SK-N-SH (cell line): ENCODE data around the gene TOPBP1.

Experiments
- CTCF ChIP-seq: fragments of 200-600 bp; sonication (generic); IDR thresholded peaks from 2 replicates; pipeline ENCODE4 v1.6.1; 2017; ENCODE audit warnings: antibody characterized with exemption, mild to moderate bottlenecking, moderate library complexity
- EP300 ChIP-seq, 2 experiments: IDR thresholded peaks; 2 replicates each; pipeline versions ENCODE4 v1.4.0 to v1.6.1; 2012; ENCODE audit warnings: borderline replicate concordance in 1 of 2, low read depth in 1 of 2, low read length in 1 of 2
- GATA2 ChIP-seq: sonication (generic); formaldehyde crosslinking; IDR thresholded peaks from 2 replicates; pipeline ENCODE4 v1.5.0; 2020; ENCODE audit warnings: mild to moderate bottlenecking, missing genetic modification reagents
- JUND ChIP-seq: IDR thresholded peaks from 2 replicates; pipeline ENCODE4 v1.4.0; 2012
- RFX5 ChIP-seq: IDR thresholded peaks from 2 replicates; pipeline ENCODE4 v1.6.1; 2012; ENCODE audit warnings: mild to moderate bottlenecking, improper control_type of control experiment, low read length
- YY1 ChIP-seq: IDR thresholded peaks from 2 replicates; pipeline ENCODE4 v1.4.0; 2012; ENCODE audit warnings: low read depth, mild to moderate bottlenecking
- ZBTB33 ChIP-seq: IDR thresholded peaks from 2 replicates; pipeline ENCODE4 v1.4.0; 2012; ENCODE audit warnings: low read depth, borderline replicate concordance
- TF ChIP-seq, protein P1 (sequence below): fragments of 150-350 bp; IDR thresholded peaks from 2 replicates; pipeline ENCODE4 v1.6.1; 2017; ENCODE audit warnings: antibody characterized with exemption, low read length, low read depth, borderline replicate concordance

DNA sequence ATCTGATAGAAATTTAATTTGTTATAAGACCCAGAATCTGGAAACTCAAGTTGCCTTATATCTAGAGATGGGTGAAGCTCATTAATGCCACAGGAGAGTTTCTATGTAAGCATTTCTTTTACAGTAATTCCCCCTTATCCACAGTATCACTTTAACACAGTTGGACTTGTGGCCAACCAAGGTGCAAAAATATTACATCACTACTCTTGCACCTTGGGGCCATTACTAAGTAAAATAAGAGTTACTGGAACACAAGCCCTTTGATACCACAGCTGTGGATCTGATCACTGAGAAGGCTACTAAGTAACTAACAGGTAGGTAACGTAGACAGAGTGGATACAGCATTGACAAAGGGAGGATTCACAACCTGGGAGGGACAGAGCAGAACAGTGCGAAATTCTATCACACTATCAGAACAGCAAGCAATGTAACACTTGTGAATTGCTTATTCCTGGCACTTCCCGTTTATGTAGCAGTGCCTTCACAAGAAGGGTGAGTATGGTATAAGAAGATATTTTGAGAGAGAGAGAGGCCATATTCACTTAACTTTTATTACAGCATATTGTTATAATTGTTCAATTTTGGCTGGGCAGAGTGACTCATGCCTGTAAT, 33.9 kb upstream of the TOPBP1 start:
- TF ChIP-seq GATA2 (CRISPR knock-in tag) (no peak), CTCF (no peak), EP300 (IDR thresholded peaks at IDR 0.05; ENCODE audit: borderline replicate concordance in 1 of 2, low read depth in 1 of 2, low read length in 1 of 2) (no peak), YY1 (no peak), JUND (no peak), RFX5 (no peak), ZBTB33 (no peak)
- TF ChIP-seq, protein P1, sequence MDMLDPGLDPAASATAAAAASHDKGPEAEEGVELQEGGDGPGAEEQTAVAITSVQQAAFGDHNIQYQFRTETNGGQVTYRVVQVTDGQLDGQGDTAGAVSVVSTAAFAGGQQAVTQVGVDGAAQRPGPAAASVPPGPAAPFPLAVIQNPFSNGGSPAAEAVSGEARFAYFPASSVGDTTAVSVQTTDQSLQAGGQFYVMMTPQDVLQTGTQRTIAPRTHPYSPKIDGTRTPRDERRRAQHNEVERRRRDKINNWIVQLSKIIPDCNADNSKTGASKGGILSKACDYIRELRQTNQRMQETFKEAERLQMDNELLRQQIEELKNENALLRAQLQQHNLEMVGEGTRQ, result no peak
